GM06990 (cell line): Measurements from ENCODE around the gene LPIN1.

Experiments used
- DNase-seq: peaks from one replicate; pipeline ENCODE4 v3.0.0-alpha.2; 2011; ENCODE audit not compliant: insufficient read length; ENCODE audit errors: extremely low read depth
- H3K27me3 ChIP-seq: replicated peaks from 2 replicates; pipeline ENCODE4 v1.6.0; 2011; ENCODE audit warnings: low read length; ENCODE audit not compliant: control insufficient read depth, insufficient read depth
- H3K36me3 ChIP-seq: 2 replicates; pipeline ENCODE4 v1.5.1; 2011; ENCODE audit warnings: low read length; ENCODE audit not compliant: control insufficient read depth, insufficient read depth
- H3K4me3 ChIP-seq: replicated peaks from 2 replicates; pipeline ENCODE4 v1.5.1; 2011; ENCODE audit warnings: low read depth, mild to moderate bottlenecking, control low read depth, low read length
- CTCF ChIP-seq: IDR thresholded peaks from 2 replicates; pipeline ENCODE4 v1.5.1; 2011; ENCODE audit warnings: low read length, control low read depth, mild to moderate bottlenecking, inconsistent platforms; ENCODE audit not compliant: insufficient read depth, poor library complexity, severe bottlenecking

The LPIN1 gene

GRCh38 chr2:11831415-11831814 lies 85.0 kb downstream of the LPIN1 start:
- no peaks in the 10 kb centered on the region for H3K36me3 ChIP-seq
- no peak for TF ChIP-seq CTCF
- no peak overlapping the region for H3K4me3 ChIP-seq
- no peak for DNase-seq
- H3K27me3 ChIP-seq: no peaks in the 10 kb centered on the region

DNA sequence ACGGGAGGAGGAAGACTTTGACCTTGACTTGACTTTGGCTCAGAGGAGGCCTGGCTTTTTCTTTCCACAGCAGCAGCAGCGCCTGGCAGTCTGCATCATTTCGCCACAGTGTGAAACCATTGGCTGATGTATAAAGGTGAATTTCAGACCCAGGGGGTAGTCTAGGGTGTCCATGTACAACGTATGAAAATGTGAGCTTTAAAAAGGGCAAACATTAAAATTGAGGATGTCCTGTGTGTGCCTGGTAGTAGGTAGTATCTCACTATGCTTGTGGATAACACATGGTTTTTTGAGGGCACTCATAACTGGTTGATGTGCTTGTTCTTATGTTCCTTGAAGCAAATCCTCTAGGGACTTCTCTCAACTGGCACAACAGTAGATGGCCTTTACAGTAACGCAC lies 86.1 kb downstream of the LPIN1 start:
- Histone ChIP-seq H3K36me3 (no peaks in the 10 kb centered on the region), H3K4me3 (no peak overlapping the region), H3K27me3 (no peaks in the 10 kb centered on the region)
- DNase-seq: no peak
- no peak for TF ChIP-seq CTCF

DNA sequence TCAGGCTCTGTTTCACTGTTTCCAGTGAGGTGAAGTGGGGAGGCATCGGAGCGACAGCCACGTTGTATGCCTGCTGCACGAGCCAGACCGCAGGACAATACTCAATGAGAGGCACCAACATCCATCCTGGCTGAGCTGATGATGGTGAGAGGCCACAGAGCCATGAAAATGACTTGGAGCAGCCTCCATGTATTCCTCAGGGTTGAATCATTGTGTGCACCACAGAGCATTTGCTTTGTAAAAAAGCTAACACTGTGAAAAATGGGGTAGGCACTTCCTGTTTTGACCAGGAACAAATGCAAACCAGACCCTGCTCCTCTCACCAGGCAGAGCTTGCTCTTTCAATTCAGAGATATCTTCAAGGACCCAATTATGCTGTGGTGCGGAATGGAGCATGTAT lies 87.2 kb downstream of the LPIN1 start:
- no peak for DNase-seq
- no peaks in the 10 kb centered on the region for H3K36me3 ChIP-seq
- no peaks in the 10 kb centered on the region; the same call in 1 of the 2 replicates for H3K27me3 ChIP-seq
- TF ChIP-seq CTCF: no peak
- H3K4me3 ChIP-seq: no peak overlapping the region

- Histone ChIP-seq H3K36me3 (no peaks in the 10 kb centered on the region), H3K27me3 (no peaks in the 10 kb centered on the region; the same call in 1 of the 2 replicates), H3K4me3 (no peak overlapping the region)
- TF ChIP-seq CTCF: no peak
- DNase-seq: no peak
Observed at GRCh38 chr2:11835403-11835802, 89.0 kb downstream of the LPIN1 start.

GRCh38 chr2:11836647-11837219 lies 90.3 kb downstream of the LPIN1 start:
- no peak overlapping the region for H3K4me3 ChIP-seq
- H3K27me3 ChIP-seq: no peaks in the 10 kb centered on the region; the same call in 1 of the 2 replicates
- H3K36me3 ChIP-seq: no peaks in the 10 kb centered on the region
- DNase-seq: no peak
- no peak for TF ChIP-seq CTCF
